ENCODE results near the gene PDE3A. TPM values are rescaled to one million over a fixed set of nuclear protein-coding genes. Genes with fewer than 3 reads are reported as not detected.

Gene PDE3A
- total and polyA plus RNA-seq, 2 of the 4 experiments (the other 2 are of a cell fraction) = 0.09 to 0.18 TPM

- WGBS, 2 experiments (ENCODE audit: extremely low coverage in 2 of 2, insufficient read length in 1 of 2) = no CpG with 5 or more reads among the region's 2 CpGs
- Histone ChIP-seq H2AFZ (replicated peaks; ENCODE audit: low read length, poor library complexity) (no peak overlapping the region), H3K36me3 (ENCODE audit: control insufficient read depth, insufficient read depth, low read length) (no peaks in the 10 kb centered on the region), H3K9me3 (ENCODE audit: control insufficient read depth, insufficient read depth, low read length) (peaks cover 2% of the 10 kb centered on the region; the same call in 1 of the 2 replicates), H3K4ac (ENCODE audit: low read depth, low read length) (no peak overlapping the region), H3K23ac (ENCODE audit: low read depth, low read length) (no peak overlapping the region), H2AK9ac (replicated peaks; ENCODE audit: low read depth, low read length, poor library complexity) (no peak overlapping the region), H2BK20ac (ENCODE audit: low read depth, low read length) (no peak overlapping the region), H3K4me1 (ENCODE audit: control insufficient read depth, insufficient read depth, low read length) (peaks cover 3% of the 10 kb centered on the region; the same call in 1 of the 2 replicates), H3K27ac (ENCODE audit: insufficient read depth, low read length) (no peak overlapping the region), H3K79me1 (ENCODE audit: low read depth in 1 of 2, low read length in 2 of 2) (no peaks in the 10 kb centered on the region), H2AK5ac (ENCODE audit: low read depth, low read length) (no peak overlapping the region), H4K8ac (ENCODE audit: low read depth in 2 of 2, low read length in 2 of 2) (no peak overlapping the region), H3K56ac (ENCODE audit: extremely low read depth, insufficient read depth, low read length) (no peak overlapping the region), H3K27me3 (ENCODE audit: control insufficient read depth, insufficient read depth, low read length) (no peaks in the 10 kb centered on the region), H4K5ac (ENCODE audit: low read depth, low read length) (no peak overlapping the region), H4K91ac (ENCODE audit: insufficient read depth, low read depth, low read length) (no peak overlapping the region), H3K9me1 (ENCODE audit: insufficient read depth, low read length) (no peaks in the 10 kb centered on the region; the same call in 1 of the 2 replicates), H3K9ac (ENCODE audit: low read depth, low read length) (no peak overlapping the region), H3K4me3 (ENCODE audit: insufficient read depth, low read depth, low read length) (no peak overlapping the region), H4K20me1 (ENCODE audit: insufficient read depth, low read length) (no peaks in the 10 kb centered on the region), H2BK120ac (ENCODE audit: low read depth, low read length) (no peak overlapping the region), H2BK15ac (ENCODE audit: low read depth, low read length) (no peak overlapping the region), H3K18ac (ENCODE audit: low read depth, low read length) (no peak overlapping the region), H3K14ac (replicated peaks; ENCODE audit: low read depth, low read length) (no peak overlapping the region), H3K4me2 (ENCODE audit: low read depth, low read length) (no peak overlapping the region), H2BK5ac (ENCODE audit: low read depth, low read length, poor library complexity, severe bottlenecking) (no peak overlapping the region)
- dilution Hi-C loops (cut with HindIII; ENCODE audit: low sequenced_read_pairs, unreplicated experiment) = no loop called here
- ChIA-PET POLR2A (ENCODE audit: unreplicated experiment) (no interaction called here), CTCF (interaction anchor here (0.6 kb wide), 1 partner anchor 84 kb away, joined by 3 read pairs; no protein-coding TSS in a partner anchor)
- no peak for TF ChIP-seq NFE2L2 (IDR thresholded peaks at IDR 0.05; ENCODE audit: low read depth, low read length)
- no peak for TF ChIP-seq MAFK (IDR thresholded peaks at IDR 0.05; ENCODE audit: low read depth, low read length)
- TF ChIP-seq RFX5 (IDR thresholded peaks at IDR 0.05; ENCODE audit: low read depth, low read length) = no peak
- no peak for TF ChIP-seq MAZ (IDR thresholded peaks at IDR 0.05; ENCODE audit: borderline replicate concordance, low read depth, low read length)
- no peak for TF ChIP-seq POLR2A (IDR thresholded peaks at IDR 0.05; ENCODE audit: low read depth, low read length)
- TF ChIP-seq ELK1 (IDR thresholded peaks at IDR 0.05; ENCODE audit: borderline replicate concordance, low read depth, low read length) = no peak
- no peak for TF ChIP-seq BHLHE40 (IDR thresholded peaks at IDR 0.05; ENCODE audit: low read depth, low read length)
- TF ChIP-seq RCOR1 (IDR thresholded peaks at IDR 0.05; ENCODE audit: insufficient replicate concordance, low read length) = no peak
- no peak for TF ChIP-seq CHD1 (IDR thresholded peaks at IDR 0.05; ENCODE audit: low read depth, low read length)
- no peak for TF ChIP-seq CTCF (conservative IDR thresholded peaks at IDR 0.05; ENCODE audit: low read depth, low read length)
- no peak for TF ChIP-seq MXI1 (IDR thresholded peaks at IDR 0.05; ENCODE audit: borderline replicate concordance, low read depth, low read length)
- TF ChIP-seq SMC3 (IDR thresholded peaks at IDR 0.05; ENCODE audit: low read depth, low read length) = no peak
- in situ Hi-C loops (cut with MboI; ENCODE audit: low sequenced_read_pairs) = loop anchor here (25.0 kb wide), 1 partner anchor 690 kb away; no protein-coding TSS in a partner anchor
- DNase-seq (no peak), ATAC-seq (ENCODE audit: low read depth) (no peak)
- intact Hi-C loops (cut with micrococcal nuclease) = no loop called here
- no TSS peak for BruUV-seq (replicated peaks)
Observed at GRCh38 chr12:20472102-20472782, 103.9 kb downstream of the PDE3A start.

All from IMR-90 (cell line).